Liver (tissue), 9 donors: ENCODE measurements around the gene VAC14. TPM values are rescaled to one million over a fixed set of nuclear protein-coding genes. Genes with fewer than 3 reads are reported as not detected.
A peak's percentile ranks its signal among the peaks of the same experiment; 100 is the strongest.

Experiments
- DNase-seq: peaks from one replicate; pipeline ENCODE4 v3.0.0-alpha.2; 2017; ENCODE audit warnings: low spot score
- H3K27ac ChIP-seq, 2 donors: one replicate each; pipeline ENCODE4 v1.7.0; 2013; ENCODE audit warnings: inconsistent platforms in 2 of 2, low read length in 2 of 2, control low read depth in 1 of 2, low read depth in 1 of 2, mild to moderate bottlenecking in 1 of 2
- H3K27me3 ChIP-seq, 4 donors: one replicate each; pipeline versions ENCODE4 v1.6.1 to v1.7.0; 2013; ENCODE audit warnings: low read length in 3 of 4, inconsistent platforms in 1 of 4, mild to moderate bottlenecking in 1 of 4, moderate library complexity in 1 of 4; ENCODE audit not compliant: control insufficient read depth in 4 of 4, insufficient read depth in 4 of 4
- H3K36me3 ChIP-seq, 4 donors: one replicate each; pipeline versions ENCODE4 v1.6.1 to v1.7.0; 2013; ENCODE audit warnings: low read length in 3 of 4, mild to moderate bottlenecking in 3 of 4, low read depth in 1 of 4, moderate library complexity in 1 of 4; ENCODE audit not compliant: control insufficient read depth in 4 of 4, insufficient read depth in 3 of 4
- H3K4me1 ChIP-seq, 4 donors: one replicate each; pipeline versions ENCODE4 v1.6.1 to v1.7.0; 2013; ENCODE audit warnings: low read length in 3 of 4, mild to moderate bottlenecking in 3 of 4, moderate library complexity in 1 of 4; ENCODE audit not compliant: control insufficient read depth in 4 of 4, insufficient read depth in 4 of 4
- H3K4me3 ChIP-seq, 3 donors: one replicate each; pipeline versions ENCODE4 v1.6.1 to v1.7.0; 2013; ENCODE audit warnings: low read length in 3 of 3, control low read depth in 1 of 3, low read depth in 1 of 3, mild to moderate bottlenecking in 1 of 3
- H3K9ac ChIP-seq, 2 donors: one replicate each; pipeline ENCODE4 v1.7.0; 2013; ENCODE audit warnings: low read length in 2 of 2, mild to moderate bottlenecking in 2 of 2, moderate library complexity in 2 of 2, control low read depth in 1 of 2, low read depth in 1 of 2
- H3K9me3 ChIP-seq, 4 donors: one replicate each; pipeline versions ENCODE4 v1.6.1 to v1.7.0; 2013; ENCODE audit warnings: low read length in 3 of 4; ENCODE audit not compliant: control insufficient read depth in 4 of 4
- ATF3 ChIP-seq: IDR thresholded peaks from 2 replicates; pipeline ENCODE4 v1.6.1; 2016; ENCODE audit warnings: antibody characterized with exemption
- CTCF ChIP-seq: fragments of 150-350 bp; IDR thresholded peaks from 2 replicates; pipeline ENCODE4 v1.5.1; 2017; ENCODE audit warnings: improper control_type of control experiment, low read depth, low read length; ENCODE audit not compliant: missing input control
- EGR1 ChIP-seq, 2 donors: IDR thresholded peaks; 2 replicates each; pipeline ENCODE4 v1.6.1; 2016 to 2018; ENCODE audit warnings: antibody characterized with exemption in 2 of 2, low read depth in 2 of 2
- FOXA2 ChIP-seq: IDR thresholded peaks from 2 replicates; pipeline ENCODE4 v1.6.1; 2016; ENCODE audit warnings: antibody characterized with exemption
- GABPA ChIP-seq, 2 donors: IDR thresholded peaks in 1 of 2; conservative IDR thresholded peaks in 1 of 2; 2 replicates each; pipeline ENCODE4 v1.6.1; 2016; ENCODE audit warnings: antibody characterized with exemption in 2 of 2, mild to moderate bottlenecking in 1 of 2, moderate library complexity in 1 of 2
- HNF4A ChIP-seq, 2 donors: conservative IDR thresholded peaks; 2 replicates each; pipeline ENCODE4 v1.6.1; 2016; ENCODE audit warnings: antibody characterized with exemption in 2 of 2, mild to moderate bottlenecking in 2 of 2
- JUND ChIP-seq, 2 donors: IDR thresholded peaks; 2 replicates each; pipeline ENCODE4 v1.6.1; 2016; ENCODE audit warnings: antibody characterized with exemption in 2 of 2
- MAX ChIP-seq: IDR thresholded peaks from 2 replicates; pipeline ENCODE4 v1.6.1; 2016; ENCODE audit warnings: antibody characterized with exemption
- NR2F2 ChIP-seq: IDR thresholded peaks from 2 replicates; pipeline ENCODE4 v1.6.1; 2016; ENCODE audit warnings: antibody characterized with exemption
- RAD21 ChIP-seq, 2 donors: IDR thresholded peaks; 2 replicates each; pipeline ENCODE4 v1.6.1; 2016; ENCODE audit warnings: antibody characterized with exemption in 2 of 2, mild to moderate bottlenecking in 2 of 2
- RXRA ChIP-seq, 2 donors: IDR thresholded peaks; 2 replicates each; pipeline ENCODE4 v1.6.1; 2017 to 2018; ENCODE audit warnings: antibody characterized with exemption in 2 of 2, mild to moderate bottlenecking in 1 of 2
- SP1 ChIP-seq: IDR thresholded peaks from 2 replicates; pipeline ENCODE4 v1.6.1; 2018; ENCODE audit warnings: antibody characterized with exemption, mild to moderate bottlenecking
- WGBS: extraction: QIAGEN DNeasy Blood & Tissue Kit; methylation state at CpG from one replicate; pipeline ENCODE4 v1.1.7; 2013; 5-methylcytosine and 5-hydroxymethylcytosine counted together
- polyA plus RNA-seq, 2 donors: library from polyadenylated mRNA; stranded (reverse) in 1 of 2; unstranded in 1 of 2; fragments of 200-250 nt in 1 of 2; fragments of >200 nt in 1 of 2; fragmentation: Nextera tagmentation in 1 of 2; extraction: Ambion mirVana in 1 of 2; gene quantifications; one replicate each; pipeline versions ENCODE4 v1.2.1 to v1.2.3, GENCODE V29; 2013 to 2015
- total RNA-seq, 2 donors: library from RNA; depleted of rRNA; stranded (reverse); fragments of >200 nt; gene quantifications; one replicate each; pipeline ENCODE4 v1.2.3, GENCODE V29; 2014
- TF ChIP-seq, protein P1 (sequence below): IDR thresholded peaks from 2 replicates; pipeline ENCODE4 v1.6.1; 2016; ENCODE audit warnings: antibody characterized with exemption, mild to moderate bottlenecking
- donor health status: healthy.
- donor health status: healthy.
- donor health status: healthy.
- donor health status: healthy.
- donor health status: healthy.

Gene VAC14
- total and polyA plus RNA-seq, 4 donors = 16.7 to 29.8 (median 20.5) TPM

DNA sequence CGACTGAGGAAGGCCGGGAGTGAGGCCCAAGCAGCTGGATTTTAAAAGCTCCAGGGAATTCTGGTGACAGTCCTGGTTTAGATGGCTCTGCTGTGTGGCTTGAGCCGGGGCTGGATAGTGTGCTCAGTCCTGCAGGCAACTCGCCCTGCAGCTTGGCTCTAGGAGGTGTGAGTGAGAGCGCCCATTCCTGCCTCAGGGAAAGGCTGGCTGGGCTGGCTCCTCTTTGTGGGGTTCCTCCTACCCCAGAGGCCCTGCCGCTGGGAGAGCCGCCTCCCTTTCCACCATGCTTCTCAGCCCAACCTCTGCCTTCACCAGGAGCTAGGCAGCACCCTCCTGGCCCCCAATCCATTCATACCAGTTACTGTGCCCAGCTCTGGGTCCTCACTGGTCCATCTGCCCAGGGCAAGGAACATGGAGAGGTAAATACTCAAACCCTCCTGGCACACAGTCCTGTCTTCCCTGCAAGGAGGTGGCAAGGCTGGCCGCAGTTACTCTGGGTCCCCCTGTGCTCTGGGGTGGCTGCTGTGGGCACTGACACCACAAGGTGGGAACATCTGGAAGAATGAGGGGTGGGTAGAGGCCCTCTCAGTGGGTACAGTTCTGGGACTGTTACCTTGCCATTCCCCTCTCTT, 47.1 kb downstream of the VAC14 start:
- WGBS = 96% methylated on average over 8 of the region's 8 CpGs
- H3K27ac ChIP-seq = peak overlapping the region in 1 of 2 donors; percentile 96

GRCh38 chr16:70753228-70753627, 47.7 kb downstream of the VAC14 start:
- whole genome bisulfite sequencing = 63% methylated on average over 6 of the region's 6 CpGs
- Histone ChIP-seq H3K27ac (peak overlapping the region in 1 of 2 donors; percentile 96), H3K36me3 (peaks cover 0 to 8% (median 5%) of the 10 kb centered on the region in 4 donors), H3K4me1 (peaks cover 48 to 61% (median 54%) of the 10 kb centered on the region in 4 donors), H3K9me3 (no peaks in the 10 kb centered on the region), H3K4me3 (no peak overlapping the region), H3K27me3 (no peaks in the 10 kb centered on the region), H3K9ac (no peak overlapping the region)
- DNase-seq = no peak
- TF ChIP-seq EGR1 (IDR thresholded peaks at IDR 0.05; ENCODE audit: low read depth in 2 of 2) (no peak), HNF4A (conservative IDR thresholded peaks at IDR 0.05) (peak in 1 of 2 donors; percentile 33), SP1 (no peak), FOXA2 (peak; percentile 17), RXRA (IDR thresholded peaks at IDR 0.05) (peak in 1 of 2 donors; percentile 76)
- TF ChIP-seq, protein P1, sequence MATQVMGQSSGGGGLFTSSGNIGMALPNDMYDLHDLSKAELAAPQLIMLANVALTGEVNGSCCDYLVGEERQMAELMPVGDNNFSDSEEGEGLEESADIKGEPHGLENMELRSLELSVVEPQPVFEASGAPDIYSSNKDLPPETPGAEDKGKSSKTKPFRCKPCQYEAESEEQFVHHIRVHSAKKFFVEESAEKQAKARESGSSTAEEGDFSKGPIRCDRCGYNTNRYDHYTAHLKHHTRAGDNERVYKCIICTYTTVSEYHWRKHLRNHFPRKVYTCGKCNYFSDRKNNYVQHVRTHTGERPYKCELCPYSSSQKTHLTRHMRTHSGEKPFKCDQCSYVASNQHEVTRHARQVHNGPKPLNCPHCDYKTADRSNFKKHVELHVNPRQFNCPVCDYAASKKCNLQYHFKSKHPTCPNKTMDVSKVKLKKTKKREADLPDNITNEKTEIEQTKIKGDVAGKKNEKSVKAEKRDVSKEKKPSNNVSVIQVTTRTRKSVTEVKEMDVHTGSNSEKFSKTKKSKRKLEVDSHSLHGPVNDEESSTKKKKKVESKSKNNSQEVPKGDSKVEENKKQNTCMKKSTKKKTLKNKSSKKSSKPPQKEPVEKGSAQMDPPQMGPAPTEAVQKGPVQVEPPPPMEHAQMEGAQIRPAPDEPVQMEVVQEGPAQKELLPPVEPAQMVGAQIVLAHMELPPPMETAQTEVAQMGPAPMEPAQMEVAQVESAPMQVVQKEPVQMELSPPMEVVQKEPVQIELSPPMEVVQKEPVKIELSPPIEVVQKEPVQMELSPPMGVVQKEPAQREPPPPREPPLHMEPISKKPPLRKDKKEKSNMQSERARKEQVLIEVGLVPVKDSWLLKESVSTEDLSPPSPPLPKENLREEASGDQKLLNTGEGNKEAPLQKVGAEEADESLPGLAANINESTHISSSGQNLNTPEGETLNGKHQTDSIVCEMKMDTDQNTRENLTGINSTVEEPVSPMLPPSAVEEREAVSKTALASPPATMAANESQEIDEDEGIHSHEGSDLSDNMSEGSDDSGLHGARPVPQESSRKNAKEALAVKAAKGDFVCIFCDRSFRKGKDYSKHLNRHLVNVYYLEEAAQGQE = no peak

More for the DNA sequence above, 47.1 kb downstream of the VAC14 start:
- no peak for DNase-seq
- Histone ChIP-seq H3K9me3 (no peaks in the 10 kb centered on the region), H3K4me1 (peaks cover 46 to 55% (median 50%) of the 10 kb centered on the region in 4 donors), H3K4me3 (no peak overlapping the region), H3K27me3 (no peaks in the 10 kb centered on the region), H3K36me3 (peaks cover 0 to 10% (median 5%) of the 10 kb centered on the region in 4 donors), H3K9ac (no peak overlapping the region)
- TF ChIP-seq ATF3 = no peak
- TF ChIP-seq NR2F2 = no peak
- TF ChIP-seq EGR1 (IDR thresholded peaks at IDR 0.05; ENCODE audit: low read depth in 2 of 2) = no peak
- TF ChIP-seq MAX = no peak
- no peak for TF ChIP-seq RAD21 (IDR thresholded peaks at IDR 0.05)
- TF ChIP-seq CTCF = no peak
- TF ChIP-seq GABPA (IDR thresholded peaks at IDR 0.05 in 1 of 2, conservative IDR thresholded peaks at IDR 0.05 in 1 of 2) = no peak
- no peak for TF ChIP-seq JUND (IDR thresholded peaks at IDR 0.05)
